GM18868 (cell line): ENCODE measurements around the gene RBMS3.
"Not testable (repeated sequence)": the region's sequence is repeated elsewhere in the genome, so short reads cannot be mapped to it uniquely, and the experiment has no call there.

Experiments
- ATAC-seq: cut with Tn5 transposase; IDR thresholded peaks from one replicate; pipeline ENCODE4 v1.9.1; 2021; ENCODE audit warnings: mild to moderate bottlenecking, moderate library complexity; ENCODE audit not compliant: unreplicated experiment

Gene RBMS3

DNA sequence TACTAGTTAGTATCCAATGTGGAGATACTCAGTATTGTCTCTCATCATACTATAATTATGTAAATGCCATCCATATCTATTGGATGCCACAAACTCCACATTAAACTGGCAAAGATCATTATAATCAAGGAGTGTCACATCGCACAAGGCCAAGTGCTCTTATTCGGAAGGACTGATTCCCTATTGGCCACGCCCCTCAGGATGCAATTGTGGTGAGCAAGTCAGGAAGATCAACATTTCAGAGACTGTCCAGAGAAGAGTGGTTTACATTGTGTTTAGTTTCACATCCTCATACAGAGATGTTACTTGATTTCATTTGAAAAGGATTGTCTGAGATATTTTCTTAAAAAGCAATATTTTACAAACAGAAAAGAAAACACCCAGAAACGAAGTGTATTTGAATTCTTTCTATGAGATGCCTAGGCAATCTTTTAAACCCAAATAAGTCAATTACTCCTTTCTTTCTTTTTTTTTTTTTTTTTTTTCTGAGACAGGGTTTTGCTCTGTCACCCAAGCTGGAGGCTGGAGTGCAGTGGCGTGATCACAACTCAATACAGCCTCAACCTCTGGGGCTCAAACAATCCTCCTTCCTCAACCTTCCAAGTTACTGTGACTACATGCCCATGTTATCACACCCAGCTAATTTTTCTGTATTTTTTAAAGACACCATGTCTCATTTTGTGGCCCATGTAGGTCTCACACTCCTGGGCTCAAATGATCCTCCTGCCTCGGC is 369.1 kb downstream of the RBMS3 start:
- peak; percentile 95 for ATAC-seq

DNA sequence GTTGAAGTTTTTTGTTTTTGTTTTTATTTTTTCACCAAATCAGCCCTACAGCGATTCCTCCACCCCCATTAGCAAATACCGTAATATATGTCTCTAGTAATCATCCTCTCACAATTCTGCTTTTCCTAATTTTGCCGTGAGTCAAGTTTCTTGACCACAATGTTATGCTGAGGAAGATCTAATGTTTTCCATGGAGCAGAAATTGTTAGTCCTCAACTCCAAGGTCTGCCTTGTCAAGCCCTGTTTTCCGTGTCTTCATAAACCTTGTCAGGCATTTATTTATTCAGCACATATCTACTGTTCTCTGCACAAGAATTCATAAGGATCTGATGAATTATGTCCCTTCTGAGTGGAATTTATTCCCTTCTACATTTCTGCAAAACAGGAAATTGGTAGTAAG is 372.8 kb downstream of the RBMS3 start:
- no peak for ATAC-seq

- no peak for ATAC-seq
Measured at GRCh38 chr3:29655015-29655747, 374.3 kb downstream of the RBMS3 start.

DNA sequence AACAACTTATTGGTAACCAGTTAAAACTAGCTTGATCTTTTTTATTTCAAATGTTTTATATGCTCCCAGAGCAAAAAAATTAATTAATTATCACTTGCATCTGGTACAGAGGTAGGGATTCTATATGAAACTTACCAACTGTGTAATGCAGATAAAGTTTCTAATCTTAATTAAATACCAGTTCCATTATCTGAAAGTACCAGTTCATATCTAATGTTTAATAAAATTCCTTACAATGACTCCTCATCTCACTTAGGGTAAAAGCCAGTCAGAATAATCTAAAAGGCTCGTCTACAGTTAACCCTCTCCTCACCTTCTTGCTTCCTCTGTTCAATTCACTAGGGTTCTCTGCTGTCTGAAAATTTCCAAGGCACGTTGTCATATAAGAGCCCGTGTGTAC is 384.8 kb downstream of the RBMS3 start:
- no peak for ATAC-seq

GRCh38 chr3:29668233-29668632 is 387.4 kb downstream of the RBMS3 start:
- no peak for ATAC-seq

GRCh38 chr3:29668728-29669127 is 387.9 kb downstream of the RBMS3 start:
- ATAC-seq, result no peak

DNA sequence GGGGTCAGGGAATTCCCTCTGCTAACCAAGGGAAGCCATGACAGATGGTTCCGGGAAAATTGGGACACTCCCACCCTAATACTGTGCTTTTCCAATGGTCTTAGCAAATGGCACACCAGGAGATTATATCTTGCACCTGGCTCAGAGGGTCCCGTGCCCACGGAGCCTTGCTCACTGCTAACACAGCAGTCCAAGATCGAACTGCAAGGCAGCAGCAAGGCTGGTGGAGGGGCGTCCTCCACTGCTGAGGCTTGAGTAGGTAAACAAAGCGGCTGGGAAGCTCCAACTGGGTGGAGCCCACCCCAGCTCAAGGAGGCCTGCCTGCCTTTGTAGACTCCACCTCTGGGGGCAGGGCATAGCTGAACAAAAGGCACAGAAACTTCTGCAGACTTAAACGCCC is 389.6 kb downstream of the RBMS3 start:
- ATAC-seq, result not testable (repeated sequence)

- ATAC-seq, result no peak
Measured at GRCh38 chr3:29677421-29677820, 396.6 kb downstream of the RBMS3 start.

DNA sequence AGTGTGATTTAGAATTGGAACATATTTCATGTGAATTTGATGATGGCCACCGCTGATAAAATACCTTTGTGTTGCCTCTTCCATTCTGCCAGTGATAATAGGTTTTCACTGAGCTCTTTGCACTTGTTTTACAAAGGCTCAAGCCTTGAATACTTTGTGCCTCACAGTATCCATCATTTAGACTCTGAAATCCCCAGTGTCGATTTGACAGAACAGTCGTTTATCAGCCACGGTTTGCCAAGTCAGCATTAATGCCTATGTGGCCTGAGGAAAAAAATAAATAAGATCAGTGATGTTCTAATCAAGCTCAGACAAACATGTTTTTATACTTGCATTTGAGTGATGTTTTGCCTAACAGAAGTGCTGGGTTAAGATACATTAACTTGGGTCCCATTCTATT is 399.1 kb downstream of the RBMS3 start:
- ATAC-seq, result no peak

GRCh38 chr3:29683018-29683993 is 402.4 kb downstream of the RBMS3 start:
- peak; percentile 66 for ATAC-seq

DNA sequence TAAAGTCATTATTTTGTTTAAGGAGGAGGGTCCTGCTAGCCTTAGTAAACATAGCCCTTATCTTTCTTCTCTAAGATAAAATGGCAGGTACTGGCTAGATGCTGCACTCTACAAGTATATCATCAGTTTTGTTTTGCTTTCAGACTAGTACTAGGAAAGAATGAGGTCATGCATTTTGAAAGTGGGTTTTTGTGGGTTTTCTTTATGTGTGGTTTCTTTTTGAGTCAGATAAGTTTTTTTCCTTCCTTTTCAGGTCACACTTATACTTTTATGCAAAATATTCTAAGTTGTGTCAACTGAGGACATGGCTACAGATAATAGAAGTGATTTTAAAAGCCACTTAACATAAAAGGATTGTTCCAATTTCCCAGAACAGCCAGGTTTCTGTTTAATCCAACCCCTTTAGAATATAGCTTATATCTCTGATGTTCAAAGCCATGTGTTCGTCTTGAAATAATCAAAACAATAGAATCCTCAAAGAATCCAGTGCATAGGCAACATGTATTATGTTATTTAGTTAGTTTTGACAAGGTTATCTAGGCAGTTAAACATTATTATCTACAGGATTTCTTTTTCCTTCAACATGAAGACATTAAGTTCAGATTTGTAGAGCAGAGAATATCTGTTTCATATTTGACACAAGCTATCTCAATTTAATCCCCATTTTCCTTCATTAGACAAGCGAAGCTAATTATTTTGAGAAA is 406.2 kb downstream of the RBMS3 start:
- ATAC-seq, result peak; percentile 94

- no peak for ATAC-seq
Measured at GRCh38 chr3:29690686-29691353, 409.9 kb downstream of the RBMS3 start.

- no peak for ATAC-seq
Measured at GRCh38 chr3:29693863-29694262, 413.0 kb downstream of the RBMS3 start.

DNA sequence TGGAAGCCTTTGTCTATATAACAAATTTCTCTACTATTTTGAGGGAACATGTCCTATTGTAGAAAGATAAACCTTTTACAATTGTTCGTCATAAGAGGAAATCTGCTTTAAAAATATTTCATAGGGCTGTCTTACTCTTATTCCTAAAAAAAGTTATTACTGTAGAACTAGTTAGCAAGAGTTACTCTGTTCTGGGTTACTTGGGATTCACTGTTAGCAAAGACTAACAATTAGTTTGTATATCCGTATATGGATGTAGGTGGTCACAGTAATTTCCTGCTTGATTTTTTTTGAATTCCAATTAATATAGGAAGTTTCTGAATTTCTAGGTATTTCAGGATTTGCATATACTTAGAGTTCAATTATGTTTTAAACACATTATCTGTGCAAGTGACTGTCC is 413.5 kb downstream of the RBMS3 start:
- ATAC-seq, result no peak

GRCh38 chr3:29694783-29695182 is 413.9 kb downstream of the RBMS3 start:
- no peak for ATAC-seq

DNA sequence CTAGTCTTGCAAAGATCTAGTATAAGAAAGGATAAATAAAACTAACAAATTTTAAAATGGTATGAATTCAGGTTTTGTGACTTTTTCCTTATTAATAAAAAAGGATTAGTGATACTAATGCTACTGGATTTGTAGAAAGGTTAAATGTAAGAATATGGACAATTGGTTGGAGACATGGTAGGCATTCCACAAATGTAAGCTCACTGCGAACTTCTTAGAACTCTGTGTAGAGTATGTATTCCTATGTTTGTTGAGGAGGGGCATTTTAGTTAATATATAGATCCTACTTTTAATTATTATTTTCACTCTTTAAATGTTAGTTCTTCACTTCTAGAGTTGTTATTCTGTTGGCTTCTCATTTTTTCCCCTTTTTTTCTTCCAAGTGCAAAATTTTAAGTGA is 414.3 kb downstream of the RBMS3 start:
- no peak for ATAC-seq

GRCh38 chr3:29695643-29696198 is 414.9 kb downstream of the RBMS3 start:
- ATAC-seq, result no peak

- ATAC-seq, result no peak
Measured at GRCh38 chr3:29696311-29696710, 415.4 kb downstream of the RBMS3 start.

GRCh38 chr3:29697989-29698388 is 417.1 kb downstream of the RBMS3 start:
- ATAC-seq, result no peak

GRCh38 chr3:29700256-29700655 is 419.4 kb downstream of the RBMS3 start:
- ATAC-seq, result no peak
